ENCODE data around the gene TTC34. TPM values are rescaled to one million over a fixed set of nuclear protein-coding genes. Genes with fewer than 3 reads are reported as not detected.

Gene TTC34
- total RNA-seq, 1 experiment from 2014 or later = 1.3 TPM

DNA sequence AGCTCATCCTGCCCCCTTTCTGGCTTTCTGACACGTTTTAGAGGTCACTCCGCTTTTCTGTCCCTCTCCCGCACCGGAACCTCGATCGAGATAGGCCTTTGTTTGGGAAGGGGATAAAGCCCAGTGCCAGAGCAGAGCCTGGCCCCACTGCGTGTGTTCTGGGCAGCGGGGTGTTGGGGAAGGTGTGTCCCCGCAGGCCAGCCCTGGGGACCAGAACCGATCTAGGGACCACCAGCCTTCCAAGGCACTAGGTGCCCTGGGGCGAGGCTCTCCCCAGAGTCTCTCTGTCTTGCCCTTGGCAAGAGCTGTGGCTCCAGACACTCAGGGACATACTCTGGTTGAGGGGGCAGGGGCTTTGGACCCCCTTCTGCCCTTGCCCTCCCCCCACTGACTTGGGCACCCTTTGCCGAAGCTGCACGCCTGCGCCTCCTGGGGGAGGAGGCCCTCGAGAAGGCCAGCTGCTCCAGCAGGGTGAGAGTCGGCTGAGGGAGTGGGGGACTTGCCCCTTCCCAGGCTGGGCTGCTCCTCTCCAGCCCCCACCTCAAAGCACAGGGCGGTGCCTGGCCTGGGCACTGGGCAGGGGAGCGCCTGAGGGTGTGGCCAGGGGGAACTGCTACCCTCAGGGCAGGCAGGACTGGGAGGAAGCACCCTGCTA lies 198.5 kb downstream of the TTC34 start:
- Histone ChIP-seq H3K27me3 (ENCODE audit: insufficient read depth, low read length) (0 out of 2 replicates have a peak, but pooled peaks cover 5% of the 10 kb centered on the region), H3K4me2 (ENCODE audit: low read length) (no peak overlapping the region), H3K9me3 (ENCODE audit: control insufficient read depth in 1 of 2, insufficient read depth in 1 of 2, low read depth in 1 of 2, low read length in 2 of 2) (no peaks in the 10 kb centered on the region), H3K27ac (ENCODE audit: low read depth, low read length) (no peak overlapping the region), H3K4me3 (replicated peaks in 1 of 2; ENCODE audit: low read depth in 1 of 2, low read length in 2 of 2) (no peak overlapping the region), H2AFZ (ENCODE audit: low read depth, low read length, poor library complexity, severe bottlenecking) (no peak overlapping the region), H3K79me2 (ENCODE audit: insufficient read depth, low read length) (no peaks in the 10 kb centered on the region), H3K9ac (ENCODE audit: low read length) (no peak overlapping the region), H4K20me1 (ENCODE audit: insufficient read depth) (no peaks in the 10 kb centered on the region), H3K9me2 (ENCODE audit: insufficient read depth) (no peaks in the 10 kb centered on the region), H3K4me1 (ENCODE audit: control insufficient read depth in 1 of 2, insufficient read depth in 2 of 2, low read length in 2 of 2) (no peaks in the 10 kb centered on the region), H3K36me3 (ENCODE audit: control insufficient read depth in 1 of 2, insufficient read depth in 2 of 2, low read length in 2 of 2) (no peaks in the 10 kb centered on the region)
- POLR2A ChIA-PET = no interaction called here
- no TSS peak for BruUV-seq (replicated peaks)
- no peak for TF ChIP-seq ELF1 (IDR thresholded peaks at IDR 0.05; ENCODE audit: borderline replicate concordance, low read depth)
- intact Hi-C loops (cut with micrococcal nuclease) = no loop called here
- RAD21 ChIA-PET (ENCODE audit: low non-redundant PET in 1 of 2, low total read pairs in 2 of 2, uncharacterized antibody in 2 of 2, unreplicated experiment in 2 of 2) = no interaction called here
- CTCF ChIA-PET = no interaction called here
- DNase-seq (ENCODE audit: low read depth, low spot score) (no peak), ATAC-seq (no peak)

DNA sequence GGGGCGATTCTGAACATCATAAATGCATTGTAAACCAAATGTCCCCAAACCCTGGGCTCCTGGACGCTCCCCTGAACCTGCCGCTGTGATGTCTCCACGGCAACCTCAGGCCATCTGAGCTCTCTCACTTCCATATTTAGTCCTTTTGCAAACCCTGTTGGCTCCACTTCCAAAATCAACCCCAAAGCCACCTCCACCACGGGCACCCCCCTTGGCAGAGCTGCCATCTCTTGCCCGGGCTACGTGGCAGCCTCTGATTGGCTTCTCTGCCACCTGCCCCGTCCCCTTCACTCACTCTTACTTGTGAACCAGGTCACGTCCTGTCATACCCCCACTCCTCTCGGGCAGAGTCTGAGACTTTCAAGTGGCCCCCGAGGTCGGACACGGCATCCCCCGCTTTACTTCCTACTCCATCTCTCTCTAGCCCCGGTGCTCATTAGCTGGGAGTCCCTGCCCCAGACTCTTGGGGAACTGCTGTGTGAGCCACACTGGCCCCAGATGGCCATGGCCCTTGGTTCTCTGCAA lies 199.1 kb downstream of the TTC34 start:
- H3K36me3 ChIP-seq (ENCODE audit: control insufficient read depth in 1 of 2, insufficient read depth in 2 of 2, low read length in 2 of 2) = no peaks in the 10 kb centered on the region
- intact Hi-C loops (cut with micrococcal nuclease) = no loop called here
- no peak for ATAC-seq
- H3K9me3 ChIP-seq (ENCODE audit: control insufficient read depth in 1 of 2, insufficient read depth in 1 of 2, low read depth in 1 of 2, low read length in 2 of 2) = no peaks in the 10 kb centered on the region
- no peaks in the 10 kb centered on the region for H3K9me2 ChIP-seq (ENCODE audit: insufficient read depth)
- no peaks in the 10 kb centered on the region for H3K79me2 ChIP-seq (ENCODE audit: insufficient read depth, low read length)
- H4K20me1 ChIP-seq (ENCODE audit: insufficient read depth) = no peaks in the 10 kb centered on the region
- TF ChIP-seq YY1 (IDR thresholded peaks at IDR 0.05; ENCODE audit: extremely low read depth, insufficient replicate concordance, low read depth, low read length) (no peak), FOSL1 (IDR thresholded peaks at IDR 0.05; ENCODE audit: low read depth) (no peak), CBX3 (IDR thresholded peaks at IDR 0.05; ENCODE audit: low read depth) (no peak), JUND (IDR thresholded peaks at IDR 0.05) (no peak), ZNF274 (IDR thresholded peaks at IDR 0.05; ENCODE audit: low read depth, low read length) (no peak), SIN3A (IDR thresholded peaks at IDR 0.05; ENCODE audit: low read depth) (no peak), EGR1 (IDR thresholded peaks at IDR 0.05; ENCODE audit: low read depth) (no peak), RAD21 (IDR thresholded peaks at IDR 0.05; ENCODE audit: low read depth) (no peak), EZH2phosphoT487 (IDR thresholded peaks at IDR 0.05; ENCODE audit: borderline replicate concordance) (no peak), POLR2A (IDR thresholded peaks at IDR 0.05; ENCODE audit: borderline replicate concordance, extremely low read depth, insufficient read depth, insufficient read length) (no peak), EZH2 (IDR thresholded peaks at IDR 0.05) (no peak)
- TF ChIP-seq, protein P1, sequence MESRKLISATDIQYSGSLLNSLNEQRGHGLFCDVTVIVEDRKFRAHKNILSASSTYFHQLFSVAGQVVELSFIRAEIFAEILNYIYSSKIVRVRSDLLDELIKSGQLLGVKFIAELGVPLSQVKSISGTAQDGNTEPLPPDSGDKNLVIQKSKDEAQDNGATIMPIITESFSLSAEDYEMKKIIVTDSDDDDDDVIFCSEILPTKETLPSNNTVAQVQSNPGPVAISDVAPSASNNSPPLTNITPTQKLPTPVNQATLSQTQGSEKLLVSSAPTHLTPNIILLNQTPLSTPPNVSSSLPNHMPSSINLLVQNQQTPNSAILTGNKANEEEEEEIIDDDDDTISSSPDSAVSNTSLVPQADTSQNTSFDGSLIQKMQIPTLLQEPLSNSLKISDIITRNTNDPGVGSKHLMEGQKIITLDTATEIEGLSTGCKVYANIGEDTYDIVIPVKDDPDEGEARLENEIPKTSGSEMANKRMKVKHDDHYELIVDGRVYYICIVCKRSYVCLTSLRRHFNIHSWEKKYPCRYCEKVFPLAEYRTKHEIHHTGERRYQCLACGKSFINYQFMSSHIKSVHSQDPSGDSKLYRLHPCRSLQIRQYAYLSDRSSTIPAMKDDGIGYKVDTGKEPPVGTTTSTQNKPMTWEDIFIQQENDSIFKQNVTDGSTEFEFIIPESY (IDR thresholded peaks at IDR 0.05; ENCODE audit: extremely low read depth, insufficient replicate concordance, low read length) = no peak
- TF ChIP-seq, protein P2, sequence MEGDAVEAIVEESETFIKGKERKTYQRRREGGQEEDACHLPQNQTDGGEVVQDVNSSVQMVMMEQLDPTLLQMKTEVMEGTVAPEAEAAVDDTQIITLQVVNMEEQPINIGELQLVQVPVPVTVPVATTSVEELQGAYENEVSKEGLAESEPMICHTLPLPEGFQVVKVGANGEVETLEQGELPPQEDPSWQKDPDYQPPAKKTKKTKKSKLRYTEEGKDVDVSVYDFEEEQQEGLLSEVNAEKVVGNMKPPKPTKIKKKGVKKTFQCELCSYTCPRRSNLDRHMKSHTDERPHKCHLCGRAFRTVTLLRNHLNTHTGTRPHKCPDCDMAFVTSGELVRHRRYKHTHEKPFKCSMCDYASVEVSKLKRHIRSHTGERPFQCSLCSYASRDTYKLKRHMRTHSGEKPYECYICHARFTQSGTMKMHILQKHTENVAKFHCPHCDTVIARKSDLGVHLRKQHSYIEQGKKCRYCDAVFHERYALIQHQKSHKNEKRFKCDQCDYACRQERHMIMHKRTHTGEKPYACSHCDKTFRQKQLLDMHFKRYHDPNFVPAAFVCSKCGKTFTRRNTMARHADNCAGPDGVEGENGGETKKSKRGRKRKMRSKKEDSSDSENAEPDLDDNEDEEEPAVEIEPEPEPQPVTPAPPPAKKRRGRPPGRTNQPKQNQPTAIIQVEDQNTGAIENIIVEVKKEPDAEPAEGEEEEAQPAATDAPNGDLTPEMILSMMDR (IDR thresholded peaks at IDR 0.05 in 2 of 3, conservative IDR thresholded peaks at IDR 0.05 in 1 of 3; ENCODE audit: borderline replicate concordance in 1 of 3, insufficient read depth in 1 of 3, low read depth in 2 of 3, low read length in 2 of 3) = no peak
- TF ChIP-seq, protein P3, sequence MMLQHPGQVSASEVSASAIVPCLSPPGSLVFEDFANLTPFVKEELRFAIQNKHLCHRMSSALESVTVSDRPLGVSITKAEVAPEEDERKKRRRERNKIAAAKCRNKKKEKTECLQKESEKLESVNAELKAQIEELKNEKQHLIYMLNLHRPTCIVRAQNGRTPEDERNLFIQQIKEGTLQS (IDR thresholded peaks at IDR 0.05) = no peak
- ChIA-PET POLR2A (no interaction called here), CTCF (no interaction called here), RAD21 (ENCODE audit: low non-redundant PET in 1 of 2, low total read pairs in 2 of 2, uncharacterized antibody in 2 of 2, unreplicated experiment in 2 of 2) (no interaction called here)
- H3K27ac ChIP-seq (ENCODE audit: low read depth, low read length) = no peak overlapping the region
- no peak overlapping the region for H2AFZ ChIP-seq (ENCODE audit: low read depth, low read length, poor library complexity, severe bottlenecking)
- H3K4me1 ChIP-seq (ENCODE audit: control insufficient read depth in 1 of 2, insufficient read depth in 2 of 2, low read length in 2 of 2) = no peaks in the 10 kb centered on the region
- no peak overlapping the region for H3K9ac ChIP-seq (ENCODE audit: low read length)
- no peak for DNase-seq (ENCODE audit: low read depth, low spot score)
- H3K4me2 ChIP-seq (ENCODE audit: low read length) = no peak overlapping the region
- 0 out of 2 replicates have a peak, but pooled peaks cover 5% of the 10 kb centered on the region for H3K27me3 ChIP-seq (ENCODE audit: insufficient read depth, low read length)
- H3K4me3 ChIP-seq (replicated peaks in 1 of 2; ENCODE audit: low read depth in 1 of 2, low read length in 2 of 2) = no peak overlapping the region
- BruUV-seq (replicated peaks) = no TSS peak
